Measurements from ENCODE around the gene ZNF683.

DNA sequence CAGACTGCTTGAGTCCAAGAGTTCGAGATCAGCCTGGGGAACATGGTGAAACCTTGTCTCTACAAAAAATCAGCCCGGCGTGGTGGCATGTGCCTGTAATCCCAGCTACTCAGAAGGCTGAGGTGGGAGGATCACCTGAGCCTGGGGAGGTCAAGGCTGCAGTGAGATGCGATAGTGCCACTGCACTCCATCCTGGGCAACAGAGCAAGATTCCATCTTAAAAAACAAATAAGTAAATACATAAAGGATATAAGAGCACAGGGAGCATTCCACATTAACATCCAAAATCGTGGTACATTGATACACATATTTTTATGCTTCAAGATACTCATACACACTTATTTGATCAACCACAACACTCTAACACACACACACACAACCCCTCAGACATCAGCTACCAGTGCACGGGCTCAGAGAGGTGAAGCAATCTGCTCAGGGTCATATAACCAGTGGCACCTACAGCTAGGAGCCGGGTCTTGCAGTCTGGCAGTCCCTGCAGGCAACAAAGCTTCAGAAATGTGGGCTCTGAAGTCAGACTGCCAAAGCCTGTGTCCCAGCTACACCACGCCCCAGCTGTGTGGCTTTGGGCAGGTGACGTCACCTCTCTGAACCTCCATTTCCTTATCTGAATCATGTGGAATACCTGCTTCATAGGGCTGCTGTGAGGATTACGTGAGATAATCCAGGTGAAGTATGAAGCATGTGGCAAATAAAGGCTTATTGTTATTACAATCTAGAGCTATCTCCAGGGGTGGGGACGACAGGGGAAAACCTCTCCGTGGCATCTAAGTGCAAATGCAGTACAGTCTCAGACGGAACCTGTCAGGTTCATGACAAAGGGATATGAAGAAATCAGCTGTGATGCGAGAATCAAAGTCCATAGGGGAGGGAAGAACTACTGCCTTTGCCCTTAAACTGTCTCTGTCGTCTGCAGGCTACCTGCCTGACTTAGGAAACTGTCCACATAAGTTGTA is 13.9 kb downstream of the ZNF683 start:
- TF ChIP-seq EGR1 (IDR thresholded peaks at IDR 0.05; ENCODE audit: low read depth in 2 of 2), result no peak
- TF ChIP-seq, protein P1, sequence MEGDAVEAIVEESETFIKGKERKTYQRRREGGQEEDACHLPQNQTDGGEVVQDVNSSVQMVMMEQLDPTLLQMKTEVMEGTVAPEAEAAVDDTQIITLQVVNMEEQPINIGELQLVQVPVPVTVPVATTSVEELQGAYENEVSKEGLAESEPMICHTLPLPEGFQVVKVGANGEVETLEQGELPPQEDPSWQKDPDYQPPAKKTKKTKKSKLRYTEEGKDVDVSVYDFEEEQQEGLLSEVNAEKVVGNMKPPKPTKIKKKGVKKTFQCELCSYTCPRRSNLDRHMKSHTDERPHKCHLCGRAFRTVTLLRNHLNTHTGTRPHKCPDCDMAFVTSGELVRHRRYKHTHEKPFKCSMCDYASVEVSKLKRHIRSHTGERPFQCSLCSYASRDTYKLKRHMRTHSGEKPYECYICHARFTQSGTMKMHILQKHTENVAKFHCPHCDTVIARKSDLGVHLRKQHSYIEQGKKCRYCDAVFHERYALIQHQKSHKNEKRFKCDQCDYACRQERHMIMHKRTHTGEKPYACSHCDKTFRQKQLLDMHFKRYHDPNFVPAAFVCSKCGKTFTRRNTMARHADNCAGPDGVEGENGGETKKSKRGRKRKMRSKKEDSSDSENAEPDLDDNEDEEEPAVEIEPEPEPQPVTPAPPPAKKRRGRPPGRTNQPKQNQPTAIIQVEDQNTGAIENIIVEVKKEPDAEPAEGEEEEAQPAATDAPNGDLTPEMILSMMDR (IDR thresholded peaks at IDR 0.05; ENCODE audit: low read depth, low read length, missing input control), result no peak
- TF ChIP-seq, protein P2, sequence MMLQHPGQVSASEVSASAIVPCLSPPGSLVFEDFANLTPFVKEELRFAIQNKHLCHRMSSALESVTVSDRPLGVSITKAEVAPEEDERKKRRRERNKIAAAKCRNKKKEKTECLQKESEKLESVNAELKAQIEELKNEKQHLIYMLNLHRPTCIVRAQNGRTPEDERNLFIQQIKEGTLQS (IDR thresholded peaks at IDR 0.05), result peak; percentile 44

Measured in liver (tissue), 3 donors.